COLO668 (cell line): ENCODE results near the gene MKKS.

ENCODE experiments used
- DNase-seq: peaks from one replicate; lab custom pipeline; 2025; ENCODE audit not compliant: unreplicated experiment; lab: John Stamatoyannopoulos, UW

MKKS gene

GRCh38 chr20:10453241-10453640 lies 19.2 kb upstream of the MKKS start:
- DNase-seq, result peak; percentile 36

GRCh38 chr20:10449270-10449669 lies 15.2 kb upstream of the MKKS start:
- DNase-seq, result no peak

GRCh38 chr20:10448270-10449156 lies 14.5 kb upstream of the MKKS start:
- DNase-seq, result no peak

GRCh38 chr20:10447028-10447427 lies 13.0 kb upstream of the MKKS start:
- DNase-seq, result peak; percentile 49

- DNase-seq, result no peak
Measured at GRCh38 chr20:10445758-10446157, 11.7 kb upstream of the MKKS start.

GRCh38 chr20:10443936-10444335 lies 9.9 kb upstream of the MKKS start:
- DNase-seq, result no peak

GRCh38 chr20:10438217-10438616 lies 4.2 kb upstream of the MKKS start:
- DNase-seq, result no peak

GRCh38 chr20:10436053-10436699 lies 2.2 kb upstream of the MKKS start:
- DNase-seq, result no peak

- peak; percentile 96 for DNase-seq
Measured at GRCh38 chr20:10434832-10435812, 1.1 kb upstream of the MKKS start, which contains the start of gene SLX4IP. SLX4IP (plus strand) TSS chr20:10435305; CDS start chr20:10458205, 22,900 bp downstream.

GRCh38 chr20:10434467-10434831 lies 427 bp upstream of the MKKS start:
- peak; percentile 95 for DNase-seq

- DNase-seq, result no peak
Measured at GRCh38 chr20:10433014-10433622, 904 bp downstream of the MKKS start.

- DNase-seq, result no peak
Measured at GRCh38 chr20:10432079-10432478, 1.9 kb downstream of the MKKS start.

- no peak for DNase-seq
Measured at GRCh38 chr20:10430704-10431103, 3.3 kb downstream of the MKKS start.

- DNase-seq, result no peak
Measured at GRCh38 chr20:10430000-10430466, 4.0 kb downstream of the MKKS start.

GRCh38 chr20:10429443-10429981 lies 4.5 kb downstream of the MKKS start:
- DNase-seq, result no peak

- DNase-seq, result no peak
Measured at GRCh38 chr20:10428008-10428407, 6.0 kb downstream of the MKKS start.

GRCh38 chr20:10427060-10427692 lies 6.8 kb downstream of the MKKS start:
- DNase-seq, result peak; percentile 67

- no peak for DNase-seq
Measured at GRCh38 chr20:10423735-10424134, 10.3 kb downstream of the MKKS start.

- no peak for DNase-seq
Measured at GRCh38 chr20:10419550-10420133, 14.4 kb downstream of the MKKS start.
